LNCAP (cell line): ENCODE measurements around the gene EGLN1.
A peak's percentile ranks its signal among the peaks of the same experiment; 100 is the strongest.

Source experiments
- CTCF ChIP-seq: fragments of 450-650 bp; IDR thresholded peaks from 2 replicates; pipeline ENCODE4 v1.5.1; 2017; ENCODE audit warnings: mild to moderate bottlenecking

Gene EGLN1

GRCh38 chr1:231319080-231319479 is 103.0 kb downstream of the EGLN1 start:
- TF ChIP-seq CTCF, result no peak

GRCh38 chr1:231318568-231318967 is 103.5 kb downstream of the EGLN1 start:
- TF ChIP-seq CTCF, result no peak

- no peak for TF ChIP-seq CTCF
These were observed 104.1 kb downstream of the EGLN1 start for GRCh38 chr1:231318015-231318355.

GRCh38 chr1:231317306-231318014 is 104.6 kb downstream of the EGLN1 start:
- TF ChIP-seq CTCF, result no peak

- TF ChIP-seq CTCF, result peak; percentile 63
These were observed 106.2 kb downstream of the EGLN1 start for GRCh38 chr1:231315887-231316286.
